Measurements from ENCODE around the gene KCNAB3.

DNA sequence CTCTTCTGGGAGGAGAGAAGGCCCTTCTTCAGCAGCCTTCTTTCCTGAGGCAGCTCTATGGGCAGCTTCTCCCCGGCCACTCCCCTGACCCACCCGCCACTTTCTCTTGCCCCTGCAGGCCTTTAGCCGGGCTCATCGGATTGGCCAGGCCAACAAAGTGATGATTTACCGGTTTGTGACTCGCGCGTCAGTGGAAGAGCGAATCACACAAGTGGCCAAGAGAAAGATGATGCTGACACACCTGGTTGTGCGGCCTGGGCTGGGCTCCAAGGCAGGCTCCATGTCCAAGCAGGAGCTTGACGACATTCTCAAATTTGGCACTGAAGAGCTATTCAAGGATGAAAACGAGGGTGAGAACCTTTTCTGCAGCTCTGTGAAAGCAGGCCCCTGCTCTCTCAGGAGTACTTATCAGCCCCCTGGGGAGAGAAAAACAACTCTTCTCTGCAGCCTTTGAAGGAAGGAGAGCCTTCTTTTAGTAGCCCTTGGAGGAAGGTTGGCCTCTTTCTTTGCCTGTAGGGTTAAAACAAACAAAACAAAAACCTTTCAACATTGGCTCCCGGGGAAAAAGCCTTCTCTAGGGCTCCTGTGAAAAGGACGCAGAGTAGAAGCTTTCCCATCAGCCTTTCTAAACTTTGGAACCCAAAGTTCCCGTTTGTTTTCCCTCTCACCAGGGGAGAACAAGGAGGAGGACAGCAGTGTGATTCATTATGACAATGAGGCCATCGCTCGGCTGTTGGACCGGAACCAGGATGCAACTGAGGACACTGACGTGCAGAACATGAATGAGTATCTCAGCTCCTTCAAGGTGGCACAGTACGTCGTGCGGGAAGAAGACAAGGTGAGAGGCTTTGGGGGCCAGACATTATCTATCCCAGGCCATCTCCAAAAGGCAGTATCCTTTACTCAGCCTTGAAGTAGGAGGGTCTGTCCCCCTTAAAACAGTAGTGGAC, 26.2 kb downstream of the KCNAB3 start:
- no peak for TF ChIP-seq POLR2A (IDR thresholded peaks at IDR 0.05)
- TF ChIP-seq, protein P1, sequence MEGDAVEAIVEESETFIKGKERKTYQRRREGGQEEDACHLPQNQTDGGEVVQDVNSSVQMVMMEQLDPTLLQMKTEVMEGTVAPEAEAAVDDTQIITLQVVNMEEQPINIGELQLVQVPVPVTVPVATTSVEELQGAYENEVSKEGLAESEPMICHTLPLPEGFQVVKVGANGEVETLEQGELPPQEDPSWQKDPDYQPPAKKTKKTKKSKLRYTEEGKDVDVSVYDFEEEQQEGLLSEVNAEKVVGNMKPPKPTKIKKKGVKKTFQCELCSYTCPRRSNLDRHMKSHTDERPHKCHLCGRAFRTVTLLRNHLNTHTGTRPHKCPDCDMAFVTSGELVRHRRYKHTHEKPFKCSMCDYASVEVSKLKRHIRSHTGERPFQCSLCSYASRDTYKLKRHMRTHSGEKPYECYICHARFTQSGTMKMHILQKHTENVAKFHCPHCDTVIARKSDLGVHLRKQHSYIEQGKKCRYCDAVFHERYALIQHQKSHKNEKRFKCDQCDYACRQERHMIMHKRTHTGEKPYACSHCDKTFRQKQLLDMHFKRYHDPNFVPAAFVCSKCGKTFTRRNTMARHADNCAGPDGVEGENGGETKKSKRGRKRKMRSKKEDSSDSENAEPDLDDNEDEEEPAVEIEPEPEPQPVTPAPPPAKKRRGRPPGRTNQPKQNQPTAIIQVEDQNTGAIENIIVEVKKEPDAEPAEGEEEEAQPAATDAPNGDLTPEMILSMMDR (IDR thresholded peaks at IDR 0.05) = no peak
